ENCODE measurements around the gene CCDC146.
"Not testable (repeated sequence)": the region's sequence is repeated elsewhere in the genome, so short reads cannot be mapped to it uniquely, and the experiment has no call there.

The CCDC146 gene

GRCh38 chr7:77138668-77139067, 16.3 kb downstream of the CCDC146 start:
- DNase-seq (ENCODE audit: low read depth); H3K4me3 ChIP-seq (ENCODE audit: low read depth, low read length): not testable (repeated sequence)

GRCh38 chr7:77140291-77140690, 17.9 kb downstream of the CCDC146 start:
- not testable (repeated sequence) for H3K4me3 ChIP-seq (ENCODE audit: low read depth, low read length); DNase-seq (ENCODE audit: low read depth)

GRCh38 chr7:77152232-77152631, 29.8 kb downstream of the CCDC146 start:
- not testable (repeated sequence) for H3K4me3 ChIP-seq (ENCODE audit: low read depth, low read length)
- peak; percentile 19 for DNase-seq (ENCODE audit: low read depth)

GRCh38 chr7:77154917-77155464, 32.6 kb downstream of the CCDC146 start:
- H3K4me3 ChIP-seq (ENCODE audit: low read depth, low read length); DNase-seq (ENCODE audit: low read depth): not testable (repeated sequence)

- H3K4me3 ChIP-seq (ENCODE audit: low read depth, low read length); DNase-seq (ENCODE audit: low read depth): not testable (repeated sequence)
Observed at GRCh38 chr7:77155601-77156377, 33.4 kb downstream of the CCDC146 start.

GRCh38 chr7:77157034-77157433, 34.6 kb downstream of the CCDC146 start:
- not testable (repeated sequence) for DNase-seq (ENCODE audit: low read depth)

GRCh38 chr7:77157446-77157845, 35.0 kb downstream of the CCDC146 start:
- TF ChIP-seq POLR2A (IDR thresholded peaks at IDR 0.05; ENCODE audit: extremely low read depth, insufficient read length) (no peak), MYC (IDR thresholded peaks at IDR 0.05; ENCODE audit: low read depth, low read length) (no peak), MAX (IDR thresholded peaks at IDR 0.05; ENCODE audit: low read depth, low read length) (no peak), CTCF (IDR thresholded peaks at IDR 0.05; ENCODE audit: low read depth, low read length) (no peak)
- no peak overlapping the region for H3K4me3 ChIP-seq (ENCODE audit: low read depth, low read length)
- peak; percentile 78 for DNase-seq (ENCODE audit: low read depth)

More at GRCh38 chr7:77157034-77157433, 34.6 kb downstream of the CCDC146 start:
- H3K4me3 ChIP-seq (ENCODE audit: low read depth, low read length) = not testable (repeated sequence)

GRCh38 chr7:77171073-77171472, 48.7 kb downstream of the CCDC146 start:
- not testable (repeated sequence) for H3K4me3 ChIP-seq (ENCODE audit: low read depth, low read length); DNase-seq (ENCODE audit: low read depth)

- not testable (repeated sequence) for DNase-seq (ENCODE audit: low read depth)
Observed at GRCh38 chr7:77172437-77173172, 50.2 kb downstream of the CCDC146 start.

GRCh38 chr7:77174418-77174817, 52.0 kb downstream of the CCDC146 start:
- not testable (repeated sequence) for H3K4me3 ChIP-seq (ENCODE audit: low read depth, low read length); DNase-seq (ENCODE audit: low read depth)

More at GRCh38 chr7:77172437-77173172, 50.2 kb downstream of the CCDC146 start:
- H3K4me3 ChIP-seq (ENCODE audit: low read depth, low read length) = not testable (repeated sequence)

GRCh38 chr7:77175274-77175800, 52.9 kb downstream of the CCDC146 start:
- DNase-seq (ENCODE audit: low read depth); H3K4me3 ChIP-seq (ENCODE audit: low read depth, low read length): not testable (repeated sequence)

GRCh38 chr7:77177321-77177904, 55.0 kb downstream of the CCDC146 start:
- not testable (repeated sequence) for DNase-seq (ENCODE audit: low read depth); H3K4me3 ChIP-seq (ENCODE audit: low read depth, low read length)

- not testable (repeated sequence) for DNase-seq (ENCODE audit: low read depth); H3K4me3 ChIP-seq (ENCODE audit: low read depth, low read length)
Observed at GRCh38 chr7:77178024-77178423, 55.6 kb downstream of the CCDC146 start.
